HEK293 (cell line): ENCODE measurements around the gene TMEM208.

Experiments
- BCL6B ChIP-seq: fragments of 450-650 bp; formaldehyde crosslinking; IDR thresholded peaks from 2 replicates; pipeline ENCODE4 v1.5.1; 2017; ENCODE audit warnings: missing biosample characterization, missing genetic modification characterization
- EGR2 ChIP-seq: fragments of 450-650 bp; formaldehyde crosslinking; IDR thresholded peaks from 2 replicates; pipeline ENCODE4 v1.5.1; 2016; ENCODE audit warnings: low read depth, missing biosample characterization, missing genetic modification characterization
- GLIS2 ChIP-seq: fragments of 450-650 bp; formaldehyde crosslinking; IDR thresholded peaks from 2 replicates; pipeline ENCODE4 v1.5.1; 2016; ENCODE audit warnings: missing biosample characterization, missing genetic modification characterization
- HIC1 ChIP-seq: fragments of 450-650 bp; formaldehyde crosslinking; IDR thresholded peaks from 2 replicates; pipeline ENCODE4 v1.5.1; 2016; ENCODE audit warnings: missing biosample characterization, missing genetic modification characterization
- MZF1 ChIP-seq: fragments of 450-650 bp; formaldehyde crosslinking; IDR thresholded peaks from 2 replicates; pipeline ENCODE4 v1.5.1; 2017; ENCODE audit warnings: missing biosample characterization, missing genetic modification characterization, borderline replicate concordance
- ZFP41 ChIP-seq: fragments of 450-650 bp; formaldehyde crosslinking; IDR thresholded peaks from 2 replicates; pipeline ENCODE4 v1.5.1; 2016; ENCODE audit warnings: missing biosample characterization, missing genetic modification characterization, borderline replicate concordance
- ZNF239 ChIP-seq: fragments of 450-650 bp; formaldehyde crosslinking; IDR thresholded peaks from 2 replicates; pipeline ENCODE4 v1.5.1; 2016; ENCODE audit warnings: missing biosample characterization, missing genetic modification characterization
- ZNF266 ChIP-seq: fragments of 450-650 bp; formaldehyde crosslinking; IDR thresholded peaks from 2 replicates; pipeline ENCODE4 v1.5.1; 2016; ENCODE audit warnings: missing biosample characterization, missing genetic modification characterization, low read depth
- ZNF280C ChIP-seq: fragments of 450-650 bp; formaldehyde crosslinking; IDR thresholded peaks from 2 replicates; pipeline ENCODE4 v1.5.1; 2016; ENCODE audit warnings: missing biosample characterization, missing genetic modification characterization
- ZNF311 ChIP-seq: fragments of 450-650 bp; formaldehyde crosslinking; IDR thresholded peaks from 2 replicates; pipeline ENCODE4 v1.5.1; 2017; ENCODE audit warnings: missing biosample characterization, missing genetic modification characterization, borderline replicate concordance
- ZNF324 ChIP-seq: fragments of 450-650 bp; formaldehyde crosslinking; IDR thresholded peaks from 2 replicates; pipeline ENCODE4 v1.5.1; 2016; ENCODE audit warnings: missing biosample characterization, missing genetic modification characterization
- ZNF341 ChIP-seq: fragments of 450-650 bp; formaldehyde crosslinking; IDR thresholded peaks from 2 replicates; pipeline ENCODE4; 2016; ENCODE audit warnings: low read depth, missing biosample characterization, missing genetic modification characterization
- ZNF354C ChIP-seq: fragments of 450-650 bp; formaldehyde crosslinking; IDR thresholded peaks from 2 replicates; pipeline ENCODE4 v1.5.1; 2016; ENCODE audit warnings: missing biosample characterization, missing genetic modification characterization, low read depth, borderline replicate concordance
- ZNF514 ChIP-seq: fragments of 450-650 bp; formaldehyde crosslinking; IDR thresholded peaks from 2 replicates; pipeline ENCODE4 v1.5.1; 2016; ENCODE audit warnings: missing biosample characterization, missing genetic modification characterization
- ZNF530 ChIP-seq: fragments of 450-650 bp; formaldehyde crosslinking; IDR thresholded peaks from 2 replicates; pipeline ENCODE4 v1.5.1; 2016; ENCODE audit warnings: low read depth, missing biosample characterization, missing genetic modification characterization
- ZNF558 ChIP-seq: fragments of 450-650 bp; formaldehyde crosslinking; IDR thresholded peaks from 2 replicates; pipeline ENCODE4 v1.5.1; 2016; ENCODE audit warnings: missing biosample characterization, missing genetic modification characterization
- ZNF623 ChIP-seq: fragments of 450-650 bp; formaldehyde crosslinking; IDR thresholded peaks from 2 replicates; pipeline ENCODE4 v1.5.1; 2016; ENCODE audit warnings: missing biosample characterization, missing genetic modification characterization
- ZNF776 ChIP-seq: fragments of 450-650 bp; formaldehyde crosslinking; IDR thresholded peaks from 2 replicates; pipeline ENCODE4 v1.5.0; 2017; ENCODE audit warnings: missing biosample characterization, missing genetic modification characterization, borderline replicate concordance
- ZNF792 ChIP-seq: fragments of 450-650 bp; formaldehyde crosslinking; IDR thresholded peaks from 2 replicates; pipeline ENCODE4 v1.5.1; 2016; ENCODE audit warnings: missing biosample characterization, missing genetic modification characterization
- ZSCAN23 ChIP-seq: fragments of 450-650 bp; formaldehyde crosslinking; IDR thresholded peaks from 2 replicates; pipeline ENCODE4 v1.5.1; 2016; ENCODE audit warnings: missing biosample characterization, missing genetic modification characterization
- TF ChIP-seq, protein P1 (sequence below): fragments of 450-650 bp; formaldehyde crosslinking; IDR thresholded peaks from 2 replicates; pipeline ENCODE4 v1.5.1; 2016; ENCODE audit warnings: missing biosample characterization, missing genetic modification characterization, low read depth
- TF ChIP-seq, protein P2 (sequence below): fragments of 450-650 bp; formaldehyde crosslinking; IDR thresholded peaks from 2 replicates; pipeline ENCODE4 v1.5.1; 2016; ENCODE audit warnings: missing biosample characterization, missing genetic modification characterization, borderline replicate concordance
- TF ChIP-seq, protein P3 (sequence below): fragments of 450-650 bp; formaldehyde crosslinking; IDR thresholded peaks from 2 replicates; pipeline ENCODE4 v1.5.0; 2017; ENCODE audit warnings: missing biosample characterization, missing genetic modification characterization, borderline replicate concordance

TMEM208 gene

GRCh38 chr16:67247192-67248072, 20.5 kb downstream of the TMEM208 start, which contains the start of gene FHOD1 (continued):
- TF ChIP-seq, protein P1, sequence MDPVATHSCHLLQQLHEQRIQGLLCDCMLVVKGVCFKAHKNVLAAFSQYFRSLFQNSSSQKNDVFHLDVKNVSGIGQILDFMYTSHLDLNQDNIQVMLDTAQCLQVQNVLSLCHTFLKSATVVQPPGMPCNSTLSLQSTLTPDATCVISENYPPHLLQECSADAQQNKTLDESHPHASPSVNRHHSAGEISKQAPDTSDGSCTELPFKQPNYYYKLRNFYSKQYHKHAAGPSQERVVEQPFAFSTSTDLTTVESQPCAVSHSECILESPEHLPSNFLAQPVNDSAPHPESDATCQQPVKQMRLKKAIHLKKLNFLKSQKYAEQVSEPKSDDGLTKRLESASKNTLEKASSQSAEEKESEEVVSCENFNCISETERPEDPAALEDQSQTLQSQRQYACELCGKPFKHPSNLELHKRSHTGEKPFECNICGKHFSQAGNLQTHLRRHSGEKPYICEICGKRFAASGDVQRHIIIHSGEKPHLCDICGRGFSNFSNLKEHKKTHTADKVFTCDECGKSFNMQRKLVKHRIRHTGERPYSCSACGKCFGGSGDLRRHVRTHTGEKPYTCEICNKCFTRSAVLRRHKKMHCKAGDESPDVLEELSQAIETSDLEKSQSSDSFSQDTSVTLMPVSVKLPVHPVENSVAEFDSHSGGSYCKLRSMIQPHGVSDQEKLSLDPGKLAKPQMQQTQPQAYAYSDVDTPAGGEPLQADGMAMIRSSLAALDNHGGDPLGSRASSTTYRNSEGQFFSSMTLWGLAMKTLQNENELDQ (tag by site-specific recombination): no peak
- TF ChIP-seq, protein P2, sequence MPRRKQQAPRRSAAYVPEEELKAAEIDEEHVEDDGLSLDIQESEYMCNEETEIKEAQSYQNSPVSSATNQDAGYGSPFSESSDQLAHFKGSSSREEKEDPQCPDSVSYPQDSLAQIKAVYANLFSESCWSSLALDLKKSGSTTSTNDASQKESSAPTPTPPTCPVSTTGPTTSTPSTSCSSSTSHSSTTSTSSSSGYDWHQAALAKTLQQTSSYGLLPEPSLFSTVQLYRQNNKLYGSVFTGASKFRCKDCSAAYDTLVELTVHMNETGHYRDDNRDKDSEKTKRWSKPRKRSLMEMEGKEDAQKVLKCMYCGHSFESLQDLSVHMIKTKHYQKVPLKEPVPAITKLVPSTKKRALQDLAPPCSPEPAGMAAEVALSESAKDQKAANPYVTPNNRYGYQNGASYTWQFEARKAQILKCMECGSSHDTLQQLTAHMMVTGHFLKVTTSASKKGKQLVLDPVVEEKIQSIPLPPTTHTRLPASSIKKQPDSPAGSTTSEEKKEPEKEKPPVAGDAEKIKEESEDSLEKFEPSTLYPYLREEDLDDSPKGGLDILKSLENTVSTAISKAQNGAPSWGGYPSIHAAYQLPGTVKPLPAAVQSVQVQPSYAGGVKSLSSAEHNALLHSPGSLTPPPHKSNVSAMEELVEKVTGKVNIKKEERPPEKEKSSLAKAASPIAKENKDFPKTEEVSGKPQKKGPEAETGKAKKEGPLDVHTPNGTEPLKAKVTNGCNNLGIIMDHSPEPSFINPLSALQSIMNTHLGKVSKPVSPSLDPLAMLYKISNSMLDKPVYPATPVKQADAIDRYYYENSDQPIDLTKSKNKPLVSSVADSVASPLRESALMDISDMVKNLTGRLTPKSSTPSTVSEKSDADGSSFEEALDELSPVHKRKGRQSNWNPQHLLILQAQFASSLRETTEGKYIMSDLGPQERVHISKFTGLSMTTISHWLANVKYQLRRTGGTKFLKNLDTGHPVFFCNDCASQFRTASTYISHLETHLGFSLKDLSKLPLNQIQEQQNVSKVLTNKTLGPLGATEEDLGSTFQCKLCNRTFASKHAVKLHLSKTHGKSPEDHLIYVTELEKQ (tag by site-specific recombination): no peak
- no peak for TF ChIP-seq EGR2
- no peak for TF ChIP-seq ZNF341 (tag by site-specific recombination)
- TF ChIP-seq ZNF530 (tag by site-specific recombination): no peak
- no peak for TF ChIP-seq ZNF558 (tag by site-specific recombination)
- TF ChIP-seq ZNF324 (tag by site-specific recombination): 0 out of 2 replicates have a peak, but pooled peaks have one; percentile 14
- TF ChIP-seq, protein P3, sequence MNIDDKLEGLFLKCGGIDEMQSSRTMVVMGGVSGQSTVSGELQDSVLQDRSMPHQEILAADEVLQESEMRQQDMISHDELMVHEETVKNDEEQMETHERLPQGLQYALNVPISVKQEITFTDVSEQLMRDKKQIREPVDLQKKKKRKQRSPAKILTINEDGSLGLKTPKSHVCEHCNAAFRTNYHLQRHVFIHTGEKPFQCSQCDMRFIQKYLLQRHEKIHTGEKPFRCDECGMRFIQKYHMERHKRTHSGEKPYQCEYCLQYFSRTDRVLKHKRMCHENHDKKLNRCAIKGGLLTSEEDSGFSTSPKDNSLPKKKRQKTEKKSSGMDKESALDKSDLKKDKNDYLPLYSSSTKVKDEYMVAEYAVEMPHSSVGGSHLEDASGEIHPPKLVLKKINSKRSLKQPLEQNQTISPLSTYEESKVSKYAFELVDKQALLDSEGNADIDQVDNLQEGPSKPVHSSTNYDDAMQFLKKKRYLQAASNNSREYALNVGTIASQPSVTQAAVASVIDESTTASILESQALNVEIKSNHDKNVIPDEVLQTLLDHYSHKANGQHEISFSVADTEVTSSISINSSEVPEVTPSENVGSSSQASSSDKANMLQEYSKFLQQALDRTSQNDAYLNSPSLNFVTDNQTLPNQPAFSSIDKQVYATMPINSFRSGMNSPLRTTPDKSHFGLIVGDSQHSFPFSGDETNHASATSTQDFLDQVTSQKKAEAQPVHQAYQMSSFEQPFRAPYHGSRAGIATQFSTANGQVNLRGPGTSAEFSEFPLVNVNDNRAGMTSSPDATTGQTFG (tag by site-specific recombination): no peak
- no peak for TF ChIP-seq ZNF514 (tag by site-specific recombination)
- no peak for TF ChIP-seq ZNF239 (tag by site-specific recombination)
- TF ChIP-seq MZF1 (tag by site-specific recombination): peak; percentile 19; the same call in 1 of the 2 replicates
- no peak for TF ChIP-seq ZSCAN23 (tag by site-specific recombination)
- no peak for TF ChIP-seq BCL6B (tag by site-specific recombination)
- peak; percentile 68; the same call in 1 of the 2 replicates for TF ChIP-seq HIC1
- no peak for TF ChIP-seq ZNF776 (tag by site-specific recombination)
- TF ChIP-seq ZNF354C: no peak
- TF ChIP-seq ZNF280C (tag by site-specific recombination): no peak
- peak; percentile 26; the same call in 1 of the 2 replicates for TF ChIP-seq GLIS2
- TF ChIP-seq ZNF311 (tag by site-specific recombination): no peak
- no peak for TF ChIP-seq ZFP41 (tag by site-specific recombination)
- TF ChIP-seq ZNF266: no peak
- TF ChIP-seq ZNF623 (tag by site-specific recombination): no peak
- TF ChIP-seq ZNF792 (tag by site-specific recombination): no peak
